ENCODE results near the gene GLCE.

GRCh38 chr15:69298697-69299441 lies 138.4 kb downstream of the GLCE start, which contains the start of gene PAQR5:
- TF ChIP-seq GATA2 (IDR thresholded peaks at IDR 0.05; ENCODE audit: low read depth, low read length) (no peak), GATA3 (IDR thresholded peaks at IDR 0.05; ENCODE audit: low read depth, low read length) (no peak)

All from SH-SY5Y (cell line).